GM23248 (cell line): ENCODE data around the gene GRIN2C.

Source experiments
- EZH2 ChIP-seq: fragments of 200-600 bp; sonication (generic); IDR thresholded peaks from 2 replicates; pipeline ENCODE4 v1.6.1; 2018; ENCODE audit warnings: antibody characterized with exemption, mild to moderate bottlenecking; ENCODE audit not compliant: insufficient read depth, poor library complexity, severe bottlenecking
- EZH2phosphoT487 ChIP-seq: fragments of 200-600 bp; sonication (generic); IDR thresholded peaks from 2 replicates; pipeline ENCODE4 v1.6.1; 2018; ENCODE audit warnings: antibody characterized with exemption, moderate library complexity, mild to moderate bottlenecking, low read depth; ENCODE audit not compliant: insufficient read depth

- no peak for TF ChIP-seq EZH2
- no peak for TF ChIP-seq EZH2phosphoT487
Measured at GRCh38 chr17:74903034-74903433, 43.3 kb upstream of the GRIN2C start.
